ENCODE measurements around the gene NT5DC3. TPM values are rescaled to one million over a fixed set of nuclear protein-coding genes. Genes with fewer than 3 reads are reported as not detected.

NT5DC3 gene
- total and polyA plus RNA-seq, 2 experiments from 2014 or later, result 2.8 to 6.3 TPM

- H3K27ac ChIP-seq, result no peak overlapping the region
- H3K4me3 ChIP-seq, result no peak overlapping the region
- H3K9me3 ChIP-seq (ENCODE audit: low read depth), result no peaks in the 10 kb centered on the region
- H2AFZ ChIP-seq, result no peak overlapping the region
- H4K20me1 ChIP-seq (ENCODE audit: insufficient read depth, poor library complexity, severe bottlenecking), result no peaks in the 10 kb centered on the region
- no peaks in the 10 kb centered on the region for H3K36me3 ChIP-seq (replicated peaks; ENCODE audit: insufficient read depth, low read depth)
- DNase-seq (ENCODE audit: low spot score), result no peak
- H3K4me1 ChIP-seq (ENCODE audit: insufficient read depth), result peaks cover 10% of the 10 kb centered on the region
- no peaks in the 10 kb centered on the region for H3K9me2 ChIP-seq (replicated peaks; ENCODE audit: insufficient read depth)
- peaks cover 57% of the 10 kb centered on the region for H3K79me2 ChIP-seq
- no peak overlapping the region for H3K4me2 ChIP-seq
- H3K27me3 ChIP-seq, result no peaks in the 10 kb centered on the region
- TF ChIP-seq CTCF (IDR thresholded peaks at IDR 0.05; ENCODE audit: poor library complexity), result no peak
- no peak for TF ChIP-seq EZH2 (IDR thresholded peaks at IDR 0.05; ENCODE audit: borderline replicate concordance)
- TF ChIP-seq EZH2phosphoT487 (IDR thresholded peaks at IDR 0.05; ENCODE audit: low read depth, severe bottlenecking, unreplicated experiment), result no peak
Measured at GRCh38 chr12:103829092-103829491, 11.9 kb downstream of the NT5DC3 start.

DNA sequence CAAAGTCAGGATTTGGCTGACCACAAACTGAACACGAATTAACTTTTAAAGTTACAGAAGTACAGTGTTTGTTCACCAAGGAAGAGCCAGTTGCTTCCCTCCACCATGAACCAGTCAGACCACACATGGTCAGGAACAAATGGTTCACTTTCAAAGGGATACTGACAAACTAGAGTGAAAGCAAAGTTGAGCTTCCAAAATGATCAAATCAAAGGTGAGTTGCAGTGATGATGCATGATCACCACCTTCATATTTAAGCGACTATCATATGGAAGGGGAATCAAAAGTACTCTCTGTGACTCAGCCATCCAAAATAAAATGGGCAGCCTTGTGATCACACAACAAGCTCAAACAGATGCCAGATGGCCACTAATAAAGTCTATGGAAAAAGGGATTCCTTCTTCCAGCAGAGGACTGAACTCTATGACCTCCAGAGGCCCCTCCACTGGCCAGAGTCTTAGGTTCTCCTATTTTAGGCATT, 13.1 kb downstream of the NT5DC3 start:
- no peak overlapping the region for H3K27ac ChIP-seq
- no peak overlapping the region for H3K4me2 ChIP-seq
- H3K9me2 ChIP-seq (replicated peaks; ENCODE audit: insufficient read depth), result no peaks in the 10 kb centered on the region
- peaks cover 5% of the 10 kb centered on the region for H3K4me1 ChIP-seq (ENCODE audit: insufficient read depth)
- H4K20me1 ChIP-seq (ENCODE audit: insufficient read depth, poor library complexity, severe bottlenecking), result no peaks in the 10 kb centered on the region
- H3K9me3 ChIP-seq (ENCODE audit: low read depth), result no peaks in the 10 kb centered on the region
- H3K79me2 ChIP-seq, result peaks cover 46% of the 10 kb centered on the region
- H3K27me3 ChIP-seq, result no peaks in the 10 kb centered on the region
- TF ChIP-seq EZH2 (IDR thresholded peaks at IDR 0.05; ENCODE audit: borderline replicate concordance), result no peak
- no peak for TF ChIP-seq CTCF (IDR thresholded peaks at IDR 0.05; ENCODE audit: poor library complexity)
- TF ChIP-seq EZH2phosphoT487 (IDR thresholded peaks at IDR 0.05; ENCODE audit: low read depth, severe bottlenecking, unreplicated experiment), result no peak
- H3K4me3 ChIP-seq, result no peak overlapping the region
- no peak overlapping the region for H2AFZ ChIP-seq
- DNase-seq (ENCODE audit: low spot score), result no peak
- no peaks in the 10 kb centered on the region for H3K36me3 ChIP-seq (replicated peaks; ENCODE audit: insufficient read depth, low read depth)
- 83% methylated on average over 2 of the region's 2 CpGs for WGBS (ENCODE audit: low lambda C conversion rate, missing lambda C conversion rate)

GRCh38 chr12:103824845-103825244, 16.2 kb downstream of the NT5DC3 start:
- peaks cover 30% of the 10 kb centered on the region for H3K79me2 ChIP-seq
- no peaks in the 10 kb centered on the region for H3K27me3 ChIP-seq
- H3K27ac ChIP-seq, result no peak overlapping the region

More at GRCh38 chr12:103824845-103825244, 16.2 kb downstream of the NT5DC3 start:
- H3K4me1 ChIP-seq (ENCODE audit: insufficient read depth), result no peaks in the 10 kb centered on the region
- WGBS (ENCODE audit: low lambda C conversion rate, missing lambda C conversion rate), result 84% methylated on average over 3 of the region's 3 CpGs
- TF ChIP-seq EZH2 (IDR thresholded peaks at IDR 0.05; ENCODE audit: borderline replicate concordance) (no peak), CTCF (IDR thresholded peaks at IDR 0.05; ENCODE audit: poor library complexity) (no peak), EZH2phosphoT487 (IDR thresholded peaks at IDR 0.05; ENCODE audit: low read depth, severe bottlenecking, unreplicated experiment) (no peak)
- H4K20me1 ChIP-seq (ENCODE audit: insufficient read depth, poor library complexity, severe bottlenecking), result no peaks in the 10 kb centered on the region
- H3K9me2 ChIP-seq (replicated peaks; ENCODE audit: insufficient read depth), result no peaks in the 10 kb centered on the region
- H3K4me3 ChIP-seq, result no peak overlapping the region
- H3K36me3 ChIP-seq (replicated peaks; ENCODE audit: insufficient read depth, low read depth), result no peaks in the 10 kb centered on the region
- no peak for DNase-seq (ENCODE audit: low spot score)
- no peaks in the 10 kb centered on the region for H3K9me3 ChIP-seq (ENCODE audit: low read depth)
- no peak overlapping the region for H2AFZ ChIP-seq
- H3K4me2 ChIP-seq, result no peak overlapping the region

Measured in hepatocyte (in vitro differentiated cells).